Esophagus (tissue), 2 donors: Measurements from ENCODE around the gene MRPS7. TPM values are rescaled to one million over a fixed set of nuclear protein-coding genes. Genes with fewer than 3 reads are reported as not detected.
"Not testable (repeated sequence)": the region's sequence is repeated elsewhere in the genome, so short reads cannot be mapped to it uniquely, and the experiment has no call there.

Experiments
- H3K27ac ChIP-seq, 2 donors: one replicate each; pipeline ENCODE4 v1.5.1; 2013; ENCODE audit warnings: low read depth in 2 of 2, mild to moderate bottlenecking in 2 of 2, inconsistent platforms in 1 of 2, low read length in 1 of 2, moderate library complexity in 1 of 2
- H3K27me3 ChIP-seq, 2 donors: one replicate each; pipeline ENCODE4 v1.6.1; 2013; ENCODE audit warnings: low read length in 2 of 2, control low read depth in 1 of 2, mild to moderate bottlenecking in 1 of 2; ENCODE audit not compliant: insufficient read depth in 2 of 2, control insufficient read depth in 1 of 2
- H3K36me3 ChIP-seq, 2 donors: one replicate each; pipeline ENCODE4 v1.6.1; 2013; ENCODE audit warnings: low read length in 1 of 2; ENCODE audit not compliant: control insufficient read depth in 2 of 2, insufficient read depth in 2 of 2
- H3K4me1 ChIP-seq, 2 donors: one replicate each; pipeline ENCODE4 v1.6.1; 2013; ENCODE audit warnings: low read length in 1 of 2; ENCODE audit not compliant: control insufficient read depth in 2 of 2, insufficient read depth in 2 of 2
- H3K4me3 ChIP-seq, 2 donors: one replicate each; pipeline ENCODE4 v1.5.1; 2013; ENCODE audit warnings: low read length in 2 of 2, mild to moderate bottlenecking in 2 of 2, low read depth in 1 of 2, moderate library complexity in 1 of 2
- H3K9me3 ChIP-seq, 2 donors: one replicate each; pipeline ENCODE4 v1.6.1; 2013; ENCODE audit warnings: mild to moderate bottlenecking in 2 of 2, low read depth in 1 of 2, low read length in 1 of 2, moderate library complexity in 1 of 2; ENCODE audit not compliant: control insufficient read depth in 2 of 2, insufficient read depth in 1 of 2
- WGBS, 2 donors: extraction: QIAGEN DNeasy Blood & Tissue Kit; methylation state at CpG; one replicate each; pipeline ENCODE4 v1.1.7; 2013; 5-methylcytosine and 5-hydroxymethylcytosine counted together
- polyA plus RNA-seq, 2 donors: library from polyadenylated mRNA; stranded (reverse); fragments of 200-250 nt; gene quantifications; one replicate each; pipeline ENCODE4 v1.2.3, GENCODE V29; 2013
- donor health status: healthy with polysubstance abuse.
- donor health status: Bipolar disorder and iron deficiency.

The MRPS7 gene
- polyA plus RNA-seq, 2 donors: 44.8 to 70.5 TPM

DNA sequence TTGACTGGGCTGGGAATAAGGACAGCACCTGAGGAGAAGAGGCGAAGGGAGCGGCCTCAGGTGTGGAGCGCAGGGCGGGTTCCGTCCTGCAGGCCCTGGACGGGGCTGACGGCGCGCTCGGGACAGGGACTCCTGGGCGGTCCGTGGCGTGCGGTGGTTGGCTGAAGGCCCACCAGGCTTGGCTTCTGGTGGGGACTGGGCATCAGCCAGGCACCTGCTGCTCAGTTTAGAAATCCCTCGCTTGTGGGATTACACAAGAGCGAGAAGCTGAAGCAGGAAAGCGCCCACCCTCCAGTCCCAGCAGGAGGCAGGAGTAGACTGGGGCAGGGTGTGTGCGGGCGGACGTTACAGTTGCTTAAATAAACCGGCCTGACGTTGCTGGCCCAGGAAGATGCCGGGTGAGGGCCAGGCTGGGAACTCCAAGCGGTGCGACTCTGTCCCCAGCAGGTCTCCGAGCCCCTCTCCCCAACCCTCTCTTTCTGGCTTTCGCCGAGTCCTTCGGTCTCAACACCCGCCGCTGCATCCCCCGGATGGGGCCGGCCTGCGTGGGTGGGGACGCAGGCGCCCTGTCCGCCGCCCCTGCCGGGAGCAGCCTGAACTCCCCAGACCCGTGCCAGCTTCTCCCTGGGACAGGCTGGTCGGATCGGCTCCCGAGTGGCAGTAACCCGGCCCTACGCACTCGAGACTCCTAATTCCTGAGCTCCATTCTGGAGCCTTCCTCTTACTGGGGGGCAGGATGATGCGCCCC is 8.7 kb downstream of the MRPS7 start:
- peaks cover 0 to 15% of the 10 kb centered on the region in 2 donors for H3K4me1 ChIP-seq
- WGBS, 2 donors: 1% methylated on average over 46 to 47 of the region's 47 CpGs

DNA sequence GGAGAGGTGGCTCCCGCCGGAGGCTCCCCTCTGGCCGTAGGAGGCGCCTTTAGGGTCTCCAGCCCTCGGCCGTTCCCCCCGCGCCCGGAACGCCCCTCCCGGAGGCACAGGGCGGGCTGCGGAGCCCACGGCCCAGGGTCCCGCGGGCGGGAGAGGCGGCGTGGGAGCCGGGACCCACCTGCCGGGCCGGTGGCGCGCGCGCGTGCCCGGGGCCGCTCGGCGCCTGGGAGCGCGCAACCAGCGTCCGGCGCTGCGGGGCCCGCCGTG is 9.2 kb downstream of the MRPS7 start, which contains the start of gene MIF4GD:
Gene MIF4GD, minus strand, starts transcription at position 266 of the 267 bp plus-strand sequence. CDS start 1,036 bp downstream, outside the sequence.
- no peaks in the 10 kb centered on the region for H3K9me3 ChIP-seq
- peaks cover 0 to 15% of the 10 kb centered on the region in 2 donors for H3K4me1 ChIP-seq
- no peaks in the 10 kb centered on the region for H3K27me3 ChIP-seq
- peak within 1 kb of the TSS; percentile 93 to 95 for H3K27ac ChIP-seq
- 1% methylated on average over 22 to 39 of the region's 39 CpGs for WGBS, 2 donors
- H3K4me3 ChIP-seq: peak within 1 kb of the TSS; percentile 70 to 84
- H3K36me3 ChIP-seq: peaks cover 0 to 13% of the 10 kb centered on the region in 2 donors

More for the DNA sequence above, 8.7 kb downstream of the MRPS7 start:
- no peaks in the 10 kb centered on the region for H3K9me3 ChIP-seq
- H3K4me3 ChIP-seq: peak overlapping the region; percentile 70 to 84
- no peaks in the 10 kb centered on the region for H3K27me3 ChIP-seq
- peaks cover 5 to 18% of the 10 kb centered on the region in 2 donors for H3K36me3 ChIP-seq
- H3K27ac ChIP-seq: peak overlapping the region; percentile 93 to 95

DNA sequence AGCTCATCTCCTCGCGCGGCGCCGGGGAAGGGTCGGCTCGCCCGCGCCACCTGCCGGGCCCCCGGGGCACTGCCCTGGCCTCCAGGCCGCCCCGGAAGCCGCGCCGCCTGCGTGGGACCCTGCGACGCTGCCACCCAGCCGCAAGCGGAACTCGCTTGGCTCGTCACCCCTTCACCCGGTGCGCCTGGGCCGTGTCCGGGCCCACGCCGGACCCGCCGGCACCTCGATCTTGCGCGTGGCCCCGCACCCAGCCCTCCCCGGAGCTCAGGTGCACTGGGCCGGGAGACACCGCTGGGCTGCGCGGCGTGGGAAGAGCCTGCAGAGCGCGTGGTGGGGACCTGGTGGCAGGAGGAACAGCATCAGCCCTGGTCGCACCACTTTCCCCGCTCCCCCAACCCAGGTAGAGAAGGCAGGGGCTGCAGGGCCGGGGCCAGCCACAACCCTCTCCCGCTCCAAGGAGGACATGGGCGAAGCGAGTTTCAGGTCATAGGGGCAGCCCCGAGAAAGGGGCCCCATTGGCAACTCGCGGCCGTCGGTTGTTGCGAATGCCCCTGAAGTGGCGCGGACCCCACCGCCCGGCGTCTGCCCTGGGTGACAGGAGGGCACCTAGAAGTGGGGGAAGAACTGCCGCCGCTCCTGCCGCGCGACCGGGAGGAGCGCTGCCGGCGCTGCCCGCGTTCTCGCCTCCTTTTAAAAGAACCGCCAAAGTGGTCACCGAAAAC is 9.7 kb downstream of the MRPS7 start:
- Histone ChIP-seq H3K27ac (peak overlapping the region; percentile 68 to 95), H3K4me1 (peaks cover 0 to 15% of the 10 kb centered on the region in 2 donors), H3K9me3 (no peaks in the 10 kb centered on the region), H3K27me3 (no peaks in the 10 kb centered on the region), H3K36me3 (peaks cover 0 to 9% of the 10 kb centered on the region in 2 donors), H3K4me3 (peak overlapping the region; percentile 70 to 84)
- 0% methylated on average over 55 to 74 of the region's 74 CpGs for WGBS, 2 donors

DNA sequence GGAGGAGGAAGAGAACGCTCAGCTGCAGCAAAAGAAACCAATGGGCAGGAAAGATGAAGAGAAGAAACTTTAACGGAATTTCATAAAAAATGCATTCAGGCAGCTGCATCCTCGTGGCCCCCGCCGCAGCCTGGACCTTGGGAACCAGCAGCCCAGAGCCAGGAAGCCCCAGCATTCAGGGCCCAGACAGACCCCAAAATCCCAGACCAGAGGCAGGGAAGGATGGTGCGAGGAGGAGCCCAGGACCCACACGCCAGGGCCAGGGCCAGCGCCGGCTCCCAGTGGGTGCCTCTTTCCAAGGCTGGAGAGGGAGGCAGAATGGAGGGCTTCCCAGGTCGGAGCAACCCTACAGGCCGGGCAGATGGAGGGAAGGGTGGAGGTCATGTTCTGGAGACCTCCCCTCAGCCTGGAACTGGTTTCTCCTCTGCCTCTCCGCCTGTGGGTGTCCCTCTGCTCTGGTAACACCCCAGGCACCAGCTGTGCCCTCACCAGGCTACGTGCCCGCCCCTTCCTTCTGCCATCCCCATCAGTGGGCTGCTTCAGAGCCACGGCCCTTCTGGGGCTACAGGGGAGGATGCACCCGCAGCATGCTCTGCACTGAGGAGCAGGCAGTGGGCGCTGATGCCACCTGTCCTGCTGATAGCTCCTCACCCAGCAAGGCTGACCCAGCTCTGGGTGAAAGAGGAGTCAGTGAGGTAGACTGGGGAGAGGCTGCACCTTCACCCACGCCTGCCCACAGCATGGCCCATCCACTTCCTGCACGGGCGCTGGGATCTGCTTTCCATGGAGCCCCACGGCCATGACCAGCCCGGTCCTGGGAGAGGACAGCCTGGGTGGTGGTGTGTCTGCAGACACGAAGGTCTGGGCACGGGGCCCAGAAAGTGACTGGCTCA is 10.5 kb downstream of the MRPS7 start:
- Histone ChIP-seq H3K36me3 (peaks cover 0 to 5% of the 10 kb centered on the region in 2 donors), H3K4me1 (peaks cover 0 to 15% of the 10 kb centered on the region in 2 donors), H3K9me3 (no peaks in the 10 kb centered on the region), H3K4me3 (peak overlapping the region in 1 of 2 donors; percentile 70), H3K27ac (peak overlapping the region; percentile 28 to 68), H3K27me3 (no peaks in the 10 kb centered on the region)
- 49 to 52% methylated on average over 24 of the region's 24 CpGs for WGBS, 2 donors

DNA sequence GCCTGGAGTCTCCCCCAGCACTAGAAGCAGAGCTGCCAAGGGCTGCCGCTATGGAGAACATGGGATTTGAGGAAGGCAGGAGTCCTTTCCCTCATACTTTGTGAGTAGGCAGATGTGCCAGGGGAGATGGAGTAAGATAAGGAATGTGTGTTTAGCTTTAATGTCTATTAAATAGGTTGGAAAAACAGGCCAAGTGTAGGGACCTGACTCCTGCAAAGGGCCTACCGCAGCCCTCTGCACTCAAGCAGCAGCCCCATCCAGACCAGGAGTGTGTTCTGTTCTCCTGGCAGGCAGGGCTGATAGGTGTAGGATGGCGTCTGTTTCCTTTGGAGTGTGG is 11.1 kb downstream of the MRPS7 start:
- no peak overlapping the region for H3K4me3 ChIP-seq
- 67 to 73% methylated on average over 3 of the region's 3 CpGs for WGBS, 2 donors

DNA sequence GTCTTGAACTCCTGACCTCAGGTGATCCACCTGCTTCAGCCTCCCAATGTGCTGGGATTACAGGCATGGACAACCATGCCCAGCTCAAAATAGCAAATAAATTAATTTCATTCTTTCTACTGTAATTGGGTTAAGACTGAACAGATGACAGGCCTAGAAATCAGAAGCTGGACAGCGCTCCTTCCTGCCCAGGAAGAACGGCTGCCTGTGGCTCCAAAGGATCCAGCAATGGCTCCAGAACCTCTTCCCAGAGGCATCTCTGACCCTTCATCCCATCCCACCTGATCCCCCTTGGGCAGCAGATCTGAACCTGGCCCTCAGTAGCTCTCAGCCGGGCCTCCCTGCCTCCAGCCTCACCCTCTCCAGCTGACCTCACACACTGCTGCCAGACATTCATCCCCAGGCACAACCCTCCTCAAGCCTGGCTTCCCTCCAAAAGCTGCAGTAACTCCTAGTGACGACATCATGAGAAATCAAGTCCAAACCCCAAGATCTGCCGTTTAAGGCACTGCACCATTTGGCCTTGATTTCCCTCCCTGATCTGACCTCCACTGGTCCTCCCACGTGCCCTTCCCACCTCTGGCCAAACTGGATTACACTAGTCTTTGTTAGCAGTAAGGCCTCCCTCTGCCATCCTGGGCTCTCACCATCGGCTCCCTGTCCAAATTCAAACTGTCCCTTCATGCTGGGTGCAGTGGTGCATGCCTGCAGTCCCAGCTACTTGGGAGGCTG is 12.5 kb downstream of the MRPS7 start:
- Histone ChIP-seq H3K36me3 (peaks cover 5 to 6% of the 10 kb centered on the region in 2 donors), H3K4me1 (peaks cover 0 to 17% of the 10 kb centered on the region in 2 donors), H3K27ac (no peak overlapping the region), H3K4me3 (no peak overlapping the region), H3K9me3 (no peaks in the 10 kb centered on the region), H3K27me3 (no peaks in the 10 kb centered on the region)
- 69 to 73% methylated on average over 7 of the region's 7 CpGs for WGBS, 2 donors

More for the DNA sequence above, 11.1 kb downstream of the MRPS7 start:
- H3K27me3 ChIP-seq: no peaks in the 10 kb centered on the region
- peaks cover 0 to 15% of the 10 kb centered on the region in 2 donors for H3K4me1 ChIP-seq
- peak overlapping the region in 1 of 2 donors; percentile 28 for H3K27ac ChIP-seq
- H3K36me3 ChIP-seq: peaks cover 0 to 3% of the 10 kb centered on the region in 2 donors
- no peaks in the 10 kb centered on the region for H3K9me3 ChIP-seq

DNA sequence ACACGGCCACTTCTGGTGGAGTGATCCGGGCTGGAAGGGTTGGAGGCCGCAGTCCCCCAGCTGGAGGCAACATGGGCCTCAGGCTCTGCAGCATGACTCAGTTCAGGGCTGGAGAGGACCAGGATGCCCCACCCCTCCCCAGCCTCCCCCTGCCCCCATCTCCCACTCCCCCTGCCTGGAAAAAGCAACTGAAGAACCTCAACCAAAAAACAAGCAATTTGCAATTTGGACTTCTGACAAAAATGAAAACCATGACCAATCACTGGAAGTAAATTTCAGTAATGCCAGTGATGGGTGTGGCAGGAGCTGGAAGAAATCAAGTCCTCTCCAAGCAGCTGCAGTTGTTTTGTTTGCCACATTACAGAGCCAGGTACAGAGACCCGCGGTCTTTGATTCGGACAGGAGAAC is 16.0 kb downstream of the MRPS7 start:
- H3K4me1 ChIP-seq: peaks cover 0 to 6% of the 10 kb centered on the region in 2 donors
- H3K9me3 ChIP-seq: no peaks in the 10 kb centered on the region
- peaks cover 5 to 10% of the 10 kb centered on the region in 2 donors for H3K36me3 ChIP-seq
- H3K27ac ChIP-seq: no peak overlapping the region
- no peaks in the 10 kb centered on the region for H3K27me3 ChIP-seq
- no peak overlapping the region for H3K4me3 ChIP-seq
- 72 to 76% methylated on average over 6 of the region's 6 CpGs for whole genome bisulfite sequencing, 2 donors

DNA sequence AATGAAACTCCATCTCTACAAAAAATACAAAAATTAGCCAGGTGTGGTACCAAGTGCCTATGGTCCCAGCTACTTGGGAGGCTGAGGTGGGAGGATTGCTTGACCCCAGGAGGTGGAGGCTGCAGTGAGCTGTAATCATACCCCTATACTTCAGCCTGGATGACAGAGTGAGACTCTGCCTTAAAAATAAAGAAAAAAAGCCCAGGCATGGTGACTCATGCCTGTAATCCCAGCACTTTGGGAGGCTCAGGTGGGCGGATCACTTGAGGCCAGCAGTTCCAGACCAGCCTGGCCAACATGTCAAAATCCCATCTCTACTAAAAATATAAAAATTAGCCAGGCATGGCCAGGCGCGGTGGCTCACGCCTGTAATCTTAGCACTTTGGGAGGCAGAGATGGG is 18.5 kb downstream of the MRPS7 start:
- H3K4me1 ChIP-seq, H3K9me3 ChIP-seq, H3K27me3 ChIP-seq, H3K4me3 ChIP-seq, H3K27ac ChIP-seq: not testable (repeated sequence)
- H3K36me3 ChIP-seq: peaks cover 5 to 12% of the 10 kb centered on the region in 2 donors
- WGBS, 2 donors: 91 to 94% methylated on average over 4 of the region's 4 CpGs

DNA sequence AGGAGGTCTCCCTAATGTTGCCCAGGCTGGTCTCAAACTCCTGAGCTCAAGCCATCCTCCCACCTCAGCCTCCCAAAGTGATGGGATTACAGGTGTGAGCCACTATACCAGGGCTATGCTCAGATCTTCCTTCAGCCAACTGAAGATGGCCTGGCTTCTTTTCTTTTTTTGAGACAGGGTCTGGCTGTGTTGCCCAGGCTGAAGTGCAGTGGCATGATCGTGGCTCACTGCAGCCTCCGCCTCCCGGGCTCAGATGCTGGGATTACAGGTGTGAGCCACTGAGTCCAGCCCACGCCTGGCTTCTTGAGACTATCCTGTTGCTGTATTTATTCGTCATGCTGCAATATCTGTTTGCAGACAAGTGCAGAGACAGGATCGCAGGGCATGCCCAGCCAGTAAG is 23.4 kb downstream of the MRPS7 start:
- Histone ChIP-seq H3K27me3 (no peaks in the 10 kb centered on the region), H3K4me1 (peaks cover 0 to 2% of the 10 kb centered on the region in 2 donors), H3K27ac (no peak overlapping the region), H3K36me3 (peaks cover 7 to 15% of the 10 kb centered on the region in 2 donors), H3K4me3 (no peak overlapping the region), H3K9me3 (no peaks in the 10 kb centered on the region)
- WGBS, 2 donors: 83 to 84% methylated on average over 6 of the region's 6 CpGs
